A549 (cell line): ENCODE results near the gene IL4. TPM values are rescaled to one million over a fixed set of nuclear protein-coding genes. Genes with fewer than 3 reads are reported as not detected.

Experiments
- ATAC-seq, 2 experiments: fragments of 200-7000 bp in 1 of 2; fragments of >200 bp in 1 of 2; cut with Nextera tagmentation in 1 of 2; cut with Tn5 transposase in 1 of 2; 3 replicates each; pipeline versions ENCODE4 v1.8.0 to v1.9.1; 2018 to 2020; ENCODE audit warnings: mild to moderate bottlenecking in 1 of 2, moderate library complexity in 1 of 2
- CTCF ChIA-PET: fragments of 300-600 bp; sonication (Branson Sonifier 250); formaldehyde crosslinking; extraction: SDS; loops from one replicate; lab custom pipeline; 2021; ENCODE audit warnings: antibody characterized with exemption, inconsistent platforms; lab: Yijun Ruan, JAX
- POLR2A ChIA-PET: fragments of 350-600 bp; formaldehyde crosslinking; extraction: SDS; loops from one replicate; lab custom pipeline; 2021; ENCODE audit warnings: antibody characterized with exemption, inconsistent platforms; lab: Yijun Ruan, JAX
- DNase-seq, 2 experiments: peaks; one replicate each; pipeline versions ENCODE4 v3.0.0 to v3.0.0-alpha.2; 2011 to 2016; ENCODE audit warnings: low read depth in 1 of 2, low spot score in 1 of 2
- FAIRE-seq: peaks from 2 replicates; lab custom pipeline; 2011; peaks lifted over from hg19 to GRCh38; lab: Jason Lieb, UNC
- H3K27ac ChIP-seq, 2 experiments: fragments of >200 bp; sonication (Bioruptor Twin); formaldehyde crosslinking; 3 replicates each; pipeline ENCODE4 v1.5.1; 2016 to 2017
- H3K4me1 ChIP-seq: fragments of >200 bp; sonication (Bioruptor Twin); formaldehyde crosslinking; 3 replicates; pipeline ENCODE4 v1.6.1; 2016
- H3K4me2 ChIP-seq: fragments of >200 bp; sonication (Bioruptor Twin); formaldehyde crosslinking; 3 replicates; pipeline ENCODE4 v1.6.1; 2016
- H3K4me3 ChIP-seq: fragments of >200 bp; sonication (Bioruptor Twin); formaldehyde crosslinking; 3 replicates; pipeline ENCODE4 v1.5.1; 2016
- H3K9me3 ChIP-seq: fragments of >200 bp; sonication (Bioruptor Twin); formaldehyde crosslinking; 3 replicates; pipeline ENCODE4 v1.6.1; 2016
- BHLHE40 ChIP-seq: IDR thresholded peaks from 2 replicates; pipeline ENCODE4 v1.6.1; 2012; ENCODE audit warnings: low read depth, low read length, inconsistent platforms
- CBX2 ChIP-seq: fragments of 200-600 bp; sonication (generic); IDR thresholded peaks from 2 replicates; pipeline ENCODE4 v1.6.1; 2016; ENCODE audit warnings: low read depth, mild to moderate bottlenecking, borderline replicate concordance
- CBX8 ChIP-seq: fragments of 200-600 bp; sonication (generic); IDR thresholded peaks from 2 replicates; pipeline ENCODE4 v1.6.1; 2016
- CHD4 ChIP-seq: fragments of 200-600 bp; sonication (generic); IDR thresholded peaks from 2 replicates; pipeline ENCODE4 v1.6.1; 2016; ENCODE audit warnings: antibody characterized with exemption, mild to moderate bottlenecking, borderline replicate concordance
- EHF ChIP-seq: fragments of 250-450 bp; sonication (Bioruptor Pico); IDR thresholded peaks from 2 replicates; pipeline ENCODE4 v1.5.0; 2020; ENCODE audit warnings: mild to moderate bottlenecking
- EP300 ChIP-seq, 2 experiments: fragments of >200 bp; sonication (Bioruptor Twin); formaldehyde crosslinking; IDR thresholded peaks; 2 replicates in 1 of 2; 3 replicates in 1 of 2; pipeline ENCODE4 v1.6.1; 2016 to 2017
- FOSL2 ChIP-seq, 2 experiments: fragments of 450-650 bp in 1 of 2; fragments of >200 bp in 1 of 2; sonication (Bioruptor Twin) in 1 of 2; formaldehyde crosslinking; IDR thresholded peaks; 2 replicates each; pipeline versions ENCODE4 v1.5.0 to v1.6.1; 2016 to 2020; ENCODE audit warnings: mild to moderate bottlenecking in 1 of 2, moderate library complexity in 1 of 2
- FOXS1 ChIP-seq: fragments of 250-450 bp; sonication (Bioruptor Pico); IDR thresholded peaks from 2 replicates; pipeline ENCODE4 v1.5.0; 2020; ENCODE audit warnings: mild to moderate bottlenecking, moderate library complexity
- GATA3 ChIP-seq: IDR thresholded peaks from 2 replicates; pipeline ENCODE4 v1.6.1; 2012; ENCODE audit warnings: borderline replicate concordance
- NFE2L2 ChIP-seq: fragments of 150-350 bp; conservative IDR thresholded peaks from 2 replicates; pipeline ENCODE4 v1.6.1; 2014; ENCODE audit warnings: low read length
- TP53 ChIP-seq: fragments of 250-450 bp; sonication (Bioruptor Pico); IDR thresholded peaks from 2 replicates; pipeline ENCODE4 v1.5.0; 2021; ENCODE audit warnings: mild to moderate bottlenecking, moderate library complexity
- ZC3H11A ChIP-seq: fragments of 450-650 bp; IDR thresholded peaks from 2 replicates; pipeline ENCODE4 v1.6.1; 2014; ENCODE audit warnings: antibody characterized with exemption, mild to moderate bottlenecking
- WGBS: methylation state at CpG from one replicate; pipeline ENCODE4 v1.1.6; 2017; ENCODE audit errors: missing lambda C conversion rate; 5-methylcytosine and 5-hydroxymethylcytosine counted together
- polyA plus RNA-seq, 4 experiments: library from polyadenylated mRNA; depleted of rRNA in 3 of 4; stranded (reverse); fragments of >200 nt; fragmentation: RNase III in 1 of 4; extraction: RNeasy Plus Mini Kit Qiagen cat#74134 plus additional on column Dnase treatment in 1 of 4; gene quantifications; 2 replicates in 3 of 4; 3 replicates in 1 of 4; pipeline ENCODE4 v1.2.3, GENCODE V29; 2011 to 2017
- TF ChIP-seq, protein P1 (sequence below): fragments of 250-450 bp; sonication (Bioruptor Pico); IDR thresholded peaks from 2 replicates; pipeline ENCODE4 v1.5.0; 2020; ENCODE audit warnings: low read depth, mild to moderate bottlenecking, moderate library complexity
- TF ChIP-seq, protein P2 (sequence below): fragments of >200 bp; sonication (Bioruptor Twin); formaldehyde crosslinking; IDR thresholded peaks from 2 replicates; pipeline ENCODE4 v1.6.1; 2016
- TF ChIP-seq, protein P3 (sequence below): fragments of 150-350 bp; IDR thresholded peaks from 2 replicates; pipeline ENCODE4 v1.6.1; 2014; ENCODE audit warnings: low read depth, mild to moderate bottlenecking, low read length
- TF ChIP-seq, protein P4 (sequence below): fragments of 250-450 bp; sonication (Bioruptor Pico); IDR thresholded peaks from 2 replicates; pipeline ENCODE4 v1.5.0; 2021; ENCODE audit warnings: mild to moderate bottlenecking, moderate library complexity, borderline replicate concordance
- TF ChIP-seq, protein P5 (sequence below): IDR thresholded peaks from 2 replicates; pipeline ENCODE4 v1.6.1; 2012
- TF ChIP-seq, protein P6 (sequence below): fragments of >200 bp; sonication (Bioruptor Twin); formaldehyde crosslinking; IDR thresholded peaks from 3 replicates; pipeline ENCODE4 v1.6.1; 2016
- TF ChIP-seq, protein P7 (sequence below): IDR thresholded peaks from 2 replicates; pipeline ENCODE4 v1.6.1; 2012

IL4 gene
- polyA plus RNA-seq, 2 of the 4 experiments (the other 2 are of a cell fraction) = not detected

DNA sequence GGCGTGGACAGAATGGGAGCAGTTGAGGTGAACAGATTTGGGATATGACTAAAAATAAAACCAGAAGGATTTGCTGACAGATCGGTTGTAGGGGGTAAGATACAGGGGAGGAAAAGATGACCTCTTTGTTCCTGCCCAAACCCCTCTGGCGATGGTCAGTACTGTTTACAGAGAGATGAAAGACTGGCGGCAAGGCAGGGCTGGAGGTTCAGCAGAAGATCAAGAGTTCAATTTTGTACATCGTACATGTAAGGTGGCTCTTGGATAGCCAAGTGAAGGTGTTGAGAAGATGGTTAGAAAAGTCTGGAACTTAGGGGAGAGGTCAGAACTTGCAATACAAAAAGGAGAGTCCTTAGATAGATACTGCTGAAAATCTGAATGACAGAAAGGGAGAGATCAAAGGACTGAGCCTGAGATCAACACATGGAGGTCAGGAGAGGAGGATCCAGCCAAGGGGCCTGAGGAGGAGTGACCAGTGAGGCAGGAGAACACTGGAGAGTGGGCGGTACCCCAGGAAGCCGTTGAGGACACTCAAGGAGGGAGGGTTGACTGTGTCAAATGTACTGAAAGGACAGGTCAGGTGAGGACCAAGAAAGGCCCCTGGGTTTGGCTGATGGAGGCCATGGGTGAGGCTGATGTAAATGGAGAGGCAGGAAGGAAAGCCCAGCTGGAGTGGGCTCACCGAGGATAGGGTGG, 7.1 kb downstream of the IL4 start:
- 81% methylated on average over 8 of the region's 8 CpGs for WGBS
- FAIRE-seq = no peak

DNA sequence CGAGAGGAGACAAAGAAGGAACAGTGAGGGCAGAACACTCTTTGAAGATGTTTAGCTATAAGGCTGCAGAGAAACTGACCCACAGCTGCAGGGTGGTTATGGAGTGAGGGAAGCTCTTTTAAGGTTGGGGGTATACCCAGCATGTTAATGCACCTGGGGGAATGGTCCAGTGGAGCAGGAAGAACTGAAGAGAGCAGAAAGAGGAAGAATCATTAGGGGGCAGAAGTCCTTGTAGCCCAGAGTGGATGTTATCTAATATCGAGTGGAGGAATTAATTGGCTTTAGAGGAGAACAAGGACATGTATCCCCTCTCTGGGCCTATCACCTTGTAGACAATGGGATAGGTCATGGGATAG, 7.7 kb downstream of the IL4 start:
- DNase-seq (no peak), FAIRE-seq (no peak), ATAC-seq (no peak)
- TF ChIP-seq EHF (CRISPR knock-in tag) = no peak
- H3K4me3 ChIP-seq = no peak overlapping the region
- no peaks in the 10 kb centered on the region for H3K9me3 ChIP-seq
- CTCF ChIA-PET = interaction anchor here (0.5 to 1.0 kb wide), 2 partner anchors 29 to 390 kb away, joined by 3 read pairs; no protein-coding TSS in a partner anchor
- no peak overlapping the region for H3K4me2 ChIP-seq
- no peak overlapping the region for H3K27ac ChIP-seq
- POLR2A ChIA-PET = no interaction called here
- H3K4me1 ChIP-seq = peaks cover 17% of the 10 kb centered on the region
- 87% methylated on average over 2 of the region's 2 CpGs for WGBS

More for the DNA sequence above, 7.1 kb downstream of the IL4 start:
- Histone ChIP-seq H3K9me3 (no peaks in the 10 kb centered on the region), H3K4me3 (no peak overlapping the region), H3K27ac (no peak overlapping the region), H3K4me2 (no peak overlapping the region), H3K4me1 (peaks cover 17% of the 10 kb centered on the region)
- CTCF ChIA-PET = interaction anchor here (0.5 kb wide), 1 partner anchor 390 kb away, joined by 3 read pairs; no protein-coding TSS in a partner anchor
- TF ChIP-seq EHF (CRISPR knock-in tag) (no peak), CHD4 (no peak), GATA3 (no peak), TP53 (no peak), FOSL2 (IDR thresholded peaks at IDR 0.05) (no peak), FOSL2 (CRISPR knock-in tag; IDR thresholded peaks at IDR 0.05) (no peak), NFE2L2 (no peak), EP300 (IDR thresholded peaks at IDR 0.05) (no peak), ZC3H11A (no peak), CBX2 (no peak), CBX8 (no peak), BHLHE40 (no peak), FOXS1 (CRISPR knock-in tag) (no peak)
- TF ChIP-seq, protein P1, sequence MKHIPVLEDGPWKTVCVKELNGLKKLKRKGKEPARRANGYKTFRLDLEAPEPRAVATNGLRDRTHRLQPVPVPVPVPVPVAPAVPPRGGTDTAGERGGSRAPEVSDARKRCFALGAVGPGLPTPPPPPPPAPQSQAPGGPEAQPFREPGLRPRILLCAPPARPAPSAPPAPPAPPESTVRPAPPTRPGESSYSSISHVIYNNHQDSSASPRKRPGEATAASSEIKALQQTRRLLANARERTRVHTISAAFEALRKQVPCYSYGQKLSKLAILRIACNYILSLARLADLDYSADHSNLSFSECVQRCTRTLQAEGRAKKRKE (CRISPR knock-in tag) = no peak
- TF ChIP-seq, protein P2, sequence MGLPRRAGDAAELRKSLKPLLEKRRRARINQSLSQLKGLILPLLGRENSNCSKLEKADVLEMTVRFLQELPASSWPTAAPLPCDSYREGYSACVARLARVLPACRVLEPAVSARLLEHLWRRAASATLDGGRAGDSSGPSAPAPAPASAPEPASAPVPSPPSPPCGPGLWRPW = no peak
- TF ChIP-seq, protein P3, sequence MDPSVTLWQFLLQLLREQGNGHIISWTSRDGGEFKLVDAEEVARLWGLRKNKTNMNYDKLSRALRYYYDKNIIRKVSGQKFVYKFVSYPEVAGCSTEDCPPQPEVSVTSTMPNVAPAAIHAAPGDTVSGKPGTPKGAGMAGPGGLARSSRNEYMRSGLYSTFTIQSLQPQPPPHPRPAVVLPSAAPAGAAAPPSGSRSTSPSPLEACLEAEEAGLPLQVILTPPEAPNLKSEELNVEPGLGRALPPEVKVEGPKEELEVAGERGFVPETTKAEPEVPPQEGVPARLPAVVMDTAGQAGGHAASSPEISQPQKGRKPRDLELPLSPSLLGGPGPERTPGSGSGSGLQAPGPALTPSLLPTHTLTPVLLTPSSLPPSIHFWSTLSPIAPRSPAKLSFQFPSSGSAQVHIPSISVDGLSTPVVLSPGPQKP = no peak
- TF ChIP-seq, protein P4, sequence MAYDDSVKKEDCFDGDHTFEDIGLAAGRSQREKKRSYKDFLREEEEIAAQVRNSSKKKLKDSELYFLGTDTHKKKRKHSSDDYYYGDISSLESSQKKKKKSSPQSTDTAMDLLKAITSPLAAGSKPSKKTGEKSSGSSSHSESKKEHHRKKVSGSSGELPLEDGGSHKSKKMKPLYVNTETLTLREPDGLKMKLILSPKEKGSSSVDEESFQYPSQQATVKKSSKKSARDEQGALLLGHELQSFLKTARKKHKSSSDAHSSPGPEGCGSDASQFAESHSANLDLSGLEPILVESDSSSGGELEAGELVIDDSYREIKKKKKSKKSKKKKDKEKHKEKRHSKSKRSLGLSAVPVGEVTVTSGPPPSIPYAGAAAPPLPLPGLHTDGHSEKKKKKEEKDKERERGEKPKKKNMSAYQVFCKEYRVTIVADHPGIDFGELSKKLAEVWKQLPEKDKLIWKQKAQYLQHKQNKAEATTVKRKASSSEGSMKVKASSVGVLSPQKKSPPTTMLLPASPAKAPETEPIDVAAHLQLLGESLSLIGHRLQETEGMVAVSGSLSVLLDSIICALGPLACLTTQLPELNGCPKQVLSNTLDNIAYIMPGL (CRISPR knock-in tag) = no peak
- TF ChIP-seq, protein P5, sequence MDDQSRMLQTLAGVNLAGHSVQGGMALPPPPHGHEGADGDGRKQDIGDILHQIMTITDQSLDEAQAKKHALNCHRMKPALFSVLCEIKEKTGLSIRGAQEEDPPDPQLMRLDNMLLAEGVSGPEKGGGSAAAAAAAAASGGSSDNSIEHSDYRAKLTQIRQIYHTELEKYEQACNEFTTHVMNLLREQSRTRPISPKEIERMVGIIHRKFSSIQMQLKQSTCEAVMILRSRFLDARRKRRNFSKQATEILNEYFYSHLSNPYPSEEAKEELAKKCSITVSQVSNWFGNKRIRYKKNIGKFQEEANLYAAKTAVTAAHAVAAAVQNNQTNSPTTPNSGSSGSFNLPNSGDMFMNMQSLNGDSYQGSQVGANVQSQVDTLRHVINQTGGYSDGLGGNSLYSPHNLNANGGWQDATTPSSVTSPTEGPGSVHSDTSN = no peak
- TF ChIP-seq, protein P6, sequence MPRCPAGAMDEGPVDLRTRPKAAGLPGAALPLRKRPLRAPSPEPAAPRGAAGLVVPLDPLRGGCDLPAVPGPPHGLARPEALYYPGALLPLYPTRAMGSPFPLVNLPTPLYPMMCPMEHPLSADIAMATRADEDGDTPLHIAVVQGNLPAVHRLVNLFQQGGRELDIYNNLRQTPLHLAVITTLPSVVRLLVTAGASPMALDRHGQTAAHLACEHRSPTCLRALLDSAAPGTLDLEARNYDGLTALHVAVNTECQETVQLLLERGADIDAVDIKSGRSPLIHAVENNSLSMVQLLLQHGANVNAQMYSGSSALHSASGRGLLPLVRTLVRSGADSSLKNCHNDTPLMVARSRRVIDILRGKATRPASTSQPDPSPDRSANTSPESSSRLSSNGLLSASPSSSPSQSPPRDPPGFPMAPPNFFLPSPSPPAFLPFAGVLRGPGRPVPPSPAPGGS = no peak
- TF ChIP-seq, protein P7, sequence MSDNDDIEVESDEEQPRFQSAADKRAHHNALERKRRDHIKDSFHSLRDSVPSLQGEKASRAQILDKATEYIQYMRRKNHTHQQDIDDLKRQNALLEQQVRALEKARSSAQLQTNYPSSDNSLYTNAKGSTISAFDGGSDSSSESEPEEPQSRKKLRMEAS = no peak
- POLR2A ChIA-PET = no interaction called here
- no peak for DNase-seq
- ATAC-seq = no peak
